Type B pancreatic cell (in vitro differentiated cells): ENCODE data around the gene MYO16. TPM values are rescaled to one million over a fixed set of nuclear protein-coding genes. Genes with fewer than 3 reads are reported as not detected.

ENCODE experiments used
- DNase-seq: peaks from one replicate; pipeline ENCODE4 v3.0.0; 2021; ENCODE audit warnings: mixed read lengths; ENCODE audit not compliant: unreplicated experiment; ENCODE audit errors: extremely low spot score
- H3K27ac Mint-ChIP-seq: 2 replicates; pipeline ENCODE4 v1.8.0; 2021; ENCODE audit warnings: mild to moderate bottlenecking, mixed read lengths
- H3K27me3 Mint-ChIP-seq: 2 replicates; pipeline ENCODE4 v1.8.0; 2021; ENCODE audit warnings: mixed read lengths
- H3K36me3 Mint-ChIP-seq: 2 replicates; pipeline ENCODE4 v1.8.0; 2021; ENCODE audit warnings: mixed read lengths
- H3K4me1 Mint-ChIP-seq: one replicate; pipeline ENCODE4 v1.8.0; 2021; ENCODE audit warnings: mixed read lengths; ENCODE audit not compliant: unreplicated experiment
- H3K4me3 Mint-ChIP-seq: 2 replicates; pipeline ENCODE4 v1.8.0; 2021; ENCODE audit warnings: mild to moderate bottlenecking, mixed read lengths
- H3K9me3 Mint-ChIP-seq: 2 replicates; pipeline ENCODE4 v1.8.0; 2021; ENCODE audit warnings: mixed read lengths
- CTCF ChIP-seq: fragments of 200-600 bp; sonication (generic); conservative IDR thresholded peaks from 2 replicates; pipeline ENCODE4 v1.5.0; 2021; ENCODE audit warnings: antibody characterized with exemption, mild to moderate bottlenecking
- total RNA-seq: library from RNA; stranded (reverse); gene quantifications from 2 replicates; pipeline ENCODE4 v1.2.1, GENCODE V29; 2021; ENCODE audit warnings: low replicate concordance

The MYO16 gene
- total RNA-seq, 1 donor from 2014 or later: 1.5 TPM

- Mint-ChIP-seq H3K4me1 (no peaks in the 10 kb centered on the region), H3K9me3 (peaks cover 3% of the 10 kb centered on the region), H3K4me3 (no peak overlapping the region), H3K27me3 (no peaks in the 10 kb centered on the region), H3K27ac (no peak overlapping the region), H3K36me3 (no peaks in the 10 kb centered on the region)
- DNase-seq: no peak
- no peak for TF ChIP-seq CTCF
These were observed 156.4 kb downstream of the MYO16 start for GRCh38 chr13:108785844-108786243.

GRCh38 chr13:108786456-108787200, 157.2 kb downstream of the MYO16 start:
- no peak for DNase-seq
- H3K27ac Mint-ChIP-seq: no peak overlapping the region
- H3K4me3 Mint-ChIP-seq: no peak overlapping the region
- H3K4me1 Mint-ChIP-seq: no peaks in the 10 kb centered on the region
- no peaks in the 10 kb centered on the region for H3K36me3 Mint-ChIP-seq
- no peak for TF ChIP-seq CTCF
- H3K9me3 Mint-ChIP-seq: no peaks in the 10 kb centered on the region
- no peaks in the 10 kb centered on the region for H3K27me3 Mint-ChIP-seq

- H3K27ac Mint-ChIP-seq: no peak overlapping the region
- H3K4me1 Mint-ChIP-seq: no peaks in the 10 kb centered on the region
- DNase-seq: no peak
These were observed 158.4 kb downstream of the MYO16 start for GRCh38 chr13:108787700-108788414.

GRCh38 chr13:108789476-108789875, 160.1 kb downstream of the MYO16 start:
- no peak overlapping the region for H3K4me3 Mint-ChIP-seq
- no peak overlapping the region for H3K27ac Mint-ChIP-seq
- DNase-seq: no peak
- no peaks in the 10 kb centered on the region for H3K4me1 Mint-ChIP-seq
- no peaks in the 10 kb centered on the region for H3K9me3 Mint-ChIP-seq
- TF ChIP-seq CTCF: no peak
- H3K27me3 Mint-ChIP-seq: no peaks in the 10 kb centered on the region
- H3K36me3 Mint-ChIP-seq: no peaks in the 10 kb centered on the region

More at GRCh38 chr13:108787700-108788414, 158.4 kb downstream of the MYO16 start:
- TF ChIP-seq CTCF: no peak
- Mint-ChIP-seq H3K27me3 (no peaks in the 10 kb centered on the region), H3K4me3 (no peak overlapping the region), H3K36me3 (no peaks in the 10 kb centered on the region), H3K9me3 (no peaks in the 10 kb centered on the region)

- no peak overlapping the region for H3K4me3 Mint-ChIP-seq
- DNase-seq: no peak
- no peaks in the 10 kb centered on the region for H3K36me3 Mint-ChIP-seq
- no peaks in the 10 kb centered on the region for H3K27me3 Mint-ChIP-seq
- H3K27ac Mint-ChIP-seq: no peak overlapping the region
- H3K4me1 Mint-ChIP-seq: no peaks in the 10 kb centered on the region
- no peaks in the 10 kb centered on the region for H3K9me3 Mint-ChIP-seq
- no peak for TF ChIP-seq CTCF
These were observed 166.4 kb downstream of the MYO16 start for GRCh38 chr13:108795841-108796240.
